ENCODE results near the gene NEURL3. TPM values are rescaled to one million over a fixed set of nuclear protein-coding genes. Genes with fewer than 3 reads are reported as not detected.
"Not testable (repeated sequence)": the region's sequence is repeated elsewhere in the genome, so short reads cannot be mapped to it uniquely, and the experiment has no call there.

The NEURL3 gene
- total and polyA plus RNA-seq, 9 of the 15 experiments (the other 6 are each of a cell fraction or from before 2014, with no cell fraction given) = not detected

GRCh38 chr2:96499061-96499960 is 5.8 kb downstream of the NEURL3 start:
- Histone ChIP-seq H2AFZ (ENCODE audit: low read depth, low read length) (no peak overlapping the region), H3K9me3 (replicated peaks; ENCODE audit: control insufficient read depth, insufficient read depth, low read depth, low read length) (no peaks in the 10 kb centered on the region), H3K79me2 (ENCODE audit: control insufficient read depth, insufficient read depth, low read length) (no peaks in the 10 kb centered on the region), H3K9me1 (ENCODE audit: control insufficient read depth, insufficient read depth, low read length) (no peaks in the 10 kb centered on the region), H3K9ac (ENCODE audit: insufficient read depth in 1 of 2, low read depth in 2 of 2, low read length in 2 of 2) (no peak overlapping the region), H3K27ac (ENCODE audit: extremely low read depth, low read depth, low read length) (no peak overlapping the region), H3K4me2 (ENCODE audit: insufficient read depth, low read length) (no peak overlapping the region), H3K36me3 (ENCODE audit: control insufficient read depth, insufficient read depth, low read length) (no peaks in the 10 kb centered on the region), H4K20me1 (replicated peaks; ENCODE audit: control insufficient read depth, insufficient read depth, low read length) (peaks cover 5% of the 10 kb centered on the region; the same call in 1 of the 2 replicates), H3K27me3 (ENCODE audit: control insufficient read depth in 2 of 2, insufficient read depth in 2 of 2, low read length in 2 of 2) (peaks cover 21 to 78% of the 10 kb centered on the region in 2 experiments; a peak in 4 of 5 replicates), H3K4me1 (replicated peaks in 1 of 2; ENCODE audit: control insufficient read depth in 2 of 2, insufficient read depth in 2 of 2, low read length in 2 of 2) (peaks cover 0 to 13% of the 10 kb centered on the region in 2 experiments; a peak in 1 of 5 replicates), H3K4me3 (no peak overlapping the region)
- ATAC-seq = no peak
- no peak for TF ChIP-seq DDX20 (tag; IDR thresholded peaks at IDR 0.05; ENCODE audit: low read depth)
- TF ChIP-seq DACH1 (IDR thresholded peaks at IDR 0.05; ENCODE audit: partially characterized antibody) = no peak
- in situ Hi-C loops (cut with MboI) = no loop called here
- no TSS peak for BruUV-seq (replicated peaks)
- 0% methylated on average over 14 of the region's 15 CpGs for WGBS (ENCODE audit: insufficient coverage, low coverage, missing lambda C conversion rate)
- no peak for DNase-seq (ENCODE audit: extremely low read depth in 1 of 4, low spot score in 3 of 4)
- FAIRE-seq = no peak
- POLR2A ChIA-PET = no interaction called here
- intact Hi-C loops (cut with micrococcal nuclease) = no loop called here
- CTCF ChIA-PET (ENCODE audit: low intra/inter-chr PET ratio) = no interaction called here

GRCh38 chr2:96498611-96499010 is 6.5 kb downstream of the NEURL3 start:
- H3K36me3 ChIP-seq (ENCODE audit: control insufficient read depth, insufficient read depth, low read length); H3K9ac ChIP-seq (ENCODE audit: insufficient read depth in 1 of 2, low read depth in 2 of 2, low read length in 2 of 2); CTCF ChIA-PET (ENCODE audit: low intra/inter-chr PET ratio); H3K27ac ChIP-seq (ENCODE audit: extremely low read depth, low read depth, low read length); intact Hi-C loops (cut with micrococcal nuclease); H4K20me1 ChIP-seq (replicated peaks; ENCODE audit: control insufficient read depth, insufficient read depth, low read length); H3K9me1 ChIP-seq (ENCODE audit: control insufficient read depth, insufficient read depth, low read length); FAIRE-seq; in situ Hi-C loops (cut with MboI); H3K79me2 ChIP-seq (ENCODE audit: control insufficient read depth, insufficient read depth, low read length); DNase-seq (ENCODE audit: extremely low read depth in 1 of 4, low spot score in 3 of 4); ATAC-seq; H3K9me3 ChIP-seq (replicated peaks; ENCODE audit: control insufficient read depth, insufficient read depth, low read depth, low read length); BruUV-seq (replicated peaks); H2AFZ ChIP-seq (ENCODE audit: low read depth, low read length); POLR2A ChIA-PET; H3K4me3 ChIP-seq; H3K4me2 ChIP-seq (ENCODE audit: insufficient read depth, low read length): not testable (repeated sequence)
- Histone ChIP-seq H3K27me3 (ENCODE audit: control insufficient read depth in 2 of 2, insufficient read depth in 2 of 2, low read length in 2 of 2) (peaks cover 19 to 71% of the 10 kb centered on the region in 2 experiments; a peak in 3 of 5 replicates), H3K4me1 (replicated peaks in 1 of 2; ENCODE audit: control insufficient read depth in 2 of 2, insufficient read depth in 2 of 2, low read length in 2 of 2) (peaks cover 0 to 12% of the 10 kb centered on the region in 2 experiments; a peak in 1 of 5 replicates)
- WGBS (ENCODE audit: insufficient coverage, low coverage, missing lambda C conversion rate) = 3% methylated on average over 6 of the region's 6 CpGs

Measured in K562 (cell line).